ENCODE results near the gene DCXR.

DNA sequence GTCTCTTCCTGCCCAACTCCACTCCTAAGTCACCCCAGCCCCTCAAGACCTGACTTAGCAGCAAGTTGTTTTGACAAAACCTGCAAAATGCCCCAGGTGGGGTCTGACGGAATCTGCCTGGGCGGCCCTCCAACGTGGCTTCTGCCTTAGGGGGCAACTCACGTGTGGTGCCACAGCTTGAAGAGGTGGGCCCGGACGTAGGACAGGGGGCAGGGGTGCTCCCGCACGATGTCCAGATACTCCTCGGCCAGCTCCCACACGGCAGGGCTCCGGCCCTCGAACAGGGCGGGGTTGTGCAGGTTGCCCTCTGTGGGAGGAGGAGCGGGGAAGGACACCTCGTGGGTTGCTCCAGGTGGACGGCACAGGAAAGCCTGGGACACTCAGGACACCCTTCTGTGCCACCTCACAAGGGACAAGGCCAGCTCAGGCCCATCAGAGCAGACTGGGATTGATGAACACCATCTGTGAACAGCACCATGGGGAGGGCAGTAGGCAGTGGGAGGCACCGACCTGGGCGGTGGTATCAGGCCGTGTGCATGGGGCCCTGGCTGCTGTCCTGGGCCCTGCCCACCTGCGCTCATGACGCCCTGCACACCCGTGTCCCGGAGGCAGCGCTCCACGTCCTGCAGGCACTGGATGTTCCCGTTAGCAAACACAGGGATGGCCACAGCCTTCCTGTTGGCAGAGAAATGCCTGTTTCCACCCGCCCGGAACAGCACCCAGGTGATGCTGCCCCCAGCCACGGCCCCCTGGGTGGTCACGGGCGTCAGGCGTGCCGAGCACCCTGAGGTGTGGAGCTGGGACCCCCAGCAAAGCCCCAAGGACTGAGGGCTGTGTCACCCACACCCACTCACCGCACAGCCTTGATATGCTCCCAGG lies 23.8 kb upstream of the DCXR start:
- TF ChIP-seq, protein P1, sequence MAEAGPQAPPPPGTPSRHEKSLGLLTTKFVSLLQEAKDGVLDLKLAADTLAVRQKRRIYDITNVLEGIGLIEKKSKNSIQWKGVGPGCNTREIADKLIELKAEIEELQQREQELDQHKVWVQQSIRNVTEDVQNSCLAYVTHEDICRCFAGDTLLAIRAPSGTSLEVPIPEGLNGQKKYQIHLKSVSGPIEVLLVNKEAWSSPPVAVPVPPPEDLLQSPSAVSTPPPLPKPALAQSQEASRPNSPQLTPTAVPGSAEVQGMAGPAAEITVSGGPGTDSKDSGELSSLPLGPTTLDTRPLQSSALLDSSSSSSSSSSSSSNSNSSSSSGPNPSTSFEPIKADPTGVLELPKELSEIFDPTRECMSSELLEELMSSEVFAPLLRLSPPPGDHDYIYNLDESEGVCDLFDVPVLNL (IDR thresholded peaks at IDR 0.05; ENCODE audit: low read depth, low read length), result no peak
- no peak for TF ChIP-seq SKIL (IDR thresholded peaks at IDR 0.05; ENCODE audit: low read depth, poor library complexity, severe bottlenecking)
